SW 1271 (cell line): ENCODE measurements around the gene SOS1.
"Not testable (repeated sequence)": the region's sequence is repeated elsewhere in the genome, so short reads cannot be mapped to it uniquely, and the experiment has no call there.

Experiments used
- DNase-seq, 2 experiments: peaks; one replicate each; lab custom pipeline; 2025; lab: John Stamatoyannopoulos, UW

Gene SOS1

GRCh38 chr2:39138837-39139211, 18.0 kb upstream of the SOS1 start:
- no peak for DNase-seq

- not testable (repeated sequence) for DNase-seq
Measured at GRCh38 chr2:39138187-39138836, 17.5 kb upstream of the SOS1 start.

- DNase-seq = no peak
Measured at GRCh38 chr2:39136799-39137198, 15.9 kb upstream of the SOS1 start.

DNA sequence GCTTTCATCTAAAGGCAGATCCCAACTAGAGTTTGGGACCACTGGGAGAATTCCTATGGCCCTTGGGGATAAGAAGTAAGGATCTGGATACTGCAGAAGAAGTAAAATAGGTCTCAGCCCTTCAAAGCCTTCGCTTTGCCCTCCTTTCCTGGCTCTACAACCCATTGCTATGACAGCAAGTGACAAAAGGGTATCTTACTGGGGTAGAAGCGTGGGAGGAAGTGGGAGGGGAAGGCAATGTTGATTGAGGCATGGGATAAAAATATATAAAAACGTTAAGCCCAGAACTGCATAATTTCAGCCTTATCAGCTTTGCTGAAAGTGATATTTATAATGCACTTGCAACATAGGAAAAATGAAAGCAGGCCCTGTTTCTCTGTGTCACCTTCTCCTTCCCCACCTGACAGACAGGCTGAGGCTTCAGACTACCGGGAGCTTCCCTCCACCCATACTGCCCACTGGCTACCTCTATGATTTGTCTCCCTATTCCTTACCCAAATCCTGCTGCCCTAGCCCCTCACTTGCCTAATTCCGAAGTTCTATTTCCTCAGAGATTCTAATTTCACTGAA, 14.9 kb upstream of the SOS1 start:
- DNase-seq = no peak

- no peak for DNase-seq
Measured at GRCh38 chr2:39133215-39133851, 12.5 kb upstream of the SOS1 start.

- DNase-seq = no peak
Measured at GRCh38 chr2:39128919-39129391, 8.1 kb upstream of the SOS1 start.

GRCh38 chr2:39127973-39128372, 7.1 kb upstream of the SOS1 start:
- DNase-seq = no peak

GRCh38 chr2:39124746-39125057, 3.9 kb upstream of the SOS1 start:
- DNase-seq = no peak

DNA sequence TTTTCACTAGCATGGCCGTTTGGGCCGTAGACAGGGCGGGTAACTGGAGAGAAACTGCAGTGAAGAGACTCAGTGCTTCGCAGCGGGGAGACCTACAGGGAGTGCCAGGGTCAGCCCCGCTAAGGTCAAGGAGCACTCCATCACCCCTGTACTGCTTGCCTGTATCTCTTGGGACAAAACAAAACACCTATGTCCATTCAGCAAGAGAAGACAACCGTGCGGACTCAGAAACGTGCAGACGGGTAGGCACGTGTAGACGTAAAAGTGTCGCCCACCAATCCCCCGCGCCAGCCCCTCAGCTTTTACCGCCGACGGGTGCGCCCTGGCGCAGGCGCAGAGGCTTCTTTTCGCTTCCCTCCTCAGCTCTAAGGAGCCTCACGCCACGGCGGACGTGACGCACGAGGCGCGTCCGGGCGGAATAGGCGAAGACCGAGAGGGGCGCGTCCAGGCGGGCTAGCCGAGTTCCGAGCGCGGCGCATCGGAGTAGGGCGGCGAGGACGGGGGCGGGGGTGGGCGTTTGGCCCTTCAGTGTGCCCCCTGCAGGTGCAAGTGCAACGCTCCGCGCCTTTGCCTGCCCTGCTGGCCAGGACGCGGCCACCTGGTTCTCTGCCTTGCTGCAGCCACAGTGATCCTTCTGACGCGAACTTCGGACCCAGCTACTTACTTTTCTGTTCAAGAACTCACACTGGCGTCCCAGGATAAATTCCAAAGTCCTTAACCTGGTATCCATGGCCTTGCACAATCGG, 3.3 kb upstream of the SOS1 start:
- DNase-seq = peak; percentile 95 to 96

DNA sequence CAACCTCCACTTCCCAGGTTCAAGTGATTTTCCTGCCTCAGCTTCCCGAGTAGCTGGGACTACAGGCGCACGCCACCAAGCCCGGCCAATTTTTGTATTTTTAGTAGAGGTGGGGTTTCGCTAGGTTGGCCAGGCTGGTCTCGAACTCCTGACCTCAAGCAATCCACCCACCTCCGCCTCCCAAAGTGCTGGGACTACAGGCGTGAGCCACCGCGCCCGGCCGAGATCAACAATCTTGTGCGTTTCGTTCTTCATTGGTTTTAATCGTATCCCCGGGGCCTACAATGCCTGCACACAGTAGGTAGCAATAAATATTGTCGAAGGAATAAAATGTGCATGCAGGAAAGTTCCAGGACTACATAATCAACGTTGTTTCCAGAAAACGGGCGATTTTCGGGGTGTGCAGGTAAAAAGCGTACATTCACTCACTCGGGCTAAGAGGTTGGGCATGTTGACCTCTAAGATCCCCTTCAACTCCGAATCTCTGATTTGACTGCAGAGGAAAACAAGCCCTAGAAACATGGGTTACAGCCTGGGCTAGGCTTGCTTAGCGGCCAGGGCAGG, 2.7 kb upstream of the SOS1 start:
- DNase-seq = no peak

DNA sequence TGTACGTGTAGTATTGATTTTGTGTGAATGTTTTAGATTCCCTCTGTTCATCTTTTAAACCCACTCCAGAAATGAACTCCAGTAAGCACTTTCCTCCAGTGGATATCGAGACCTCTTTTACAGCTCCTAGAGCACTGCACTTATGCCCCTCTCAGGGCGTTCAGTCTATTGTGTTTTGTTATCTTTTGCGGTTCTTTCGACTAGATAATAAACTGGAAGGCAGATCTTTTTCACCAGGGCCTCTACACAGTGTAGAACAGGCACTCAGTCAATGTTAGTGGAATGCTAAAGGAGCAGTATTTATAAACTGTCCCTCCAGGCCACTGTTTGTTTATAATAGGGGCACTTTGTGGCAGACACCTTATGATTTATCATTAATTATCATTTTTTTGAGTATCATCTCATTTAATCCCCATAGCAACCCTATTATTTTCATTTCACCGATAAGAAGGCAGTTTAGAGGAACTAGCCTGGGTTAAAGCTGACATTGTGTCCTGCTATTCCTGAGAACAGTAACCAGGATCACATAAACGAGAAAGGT, 742 bp upstream of the SOS1 start:
- no peak for DNase-seq

DNA sequence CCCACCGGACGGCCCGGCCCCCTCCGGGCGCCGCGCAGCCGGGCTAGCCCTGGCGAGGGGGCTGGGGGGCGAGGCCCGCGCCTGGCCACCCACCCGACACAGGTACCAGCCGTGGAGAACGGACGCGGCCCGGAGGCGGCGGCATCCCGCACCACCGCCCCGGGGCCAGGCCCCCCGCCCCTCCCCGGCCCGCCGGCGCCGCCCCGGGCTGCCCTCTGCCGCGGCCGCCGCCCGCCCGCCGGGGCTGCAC, 405 bp downstream of the SOS1 start:
- DNase-seq = no peak

DNA sequence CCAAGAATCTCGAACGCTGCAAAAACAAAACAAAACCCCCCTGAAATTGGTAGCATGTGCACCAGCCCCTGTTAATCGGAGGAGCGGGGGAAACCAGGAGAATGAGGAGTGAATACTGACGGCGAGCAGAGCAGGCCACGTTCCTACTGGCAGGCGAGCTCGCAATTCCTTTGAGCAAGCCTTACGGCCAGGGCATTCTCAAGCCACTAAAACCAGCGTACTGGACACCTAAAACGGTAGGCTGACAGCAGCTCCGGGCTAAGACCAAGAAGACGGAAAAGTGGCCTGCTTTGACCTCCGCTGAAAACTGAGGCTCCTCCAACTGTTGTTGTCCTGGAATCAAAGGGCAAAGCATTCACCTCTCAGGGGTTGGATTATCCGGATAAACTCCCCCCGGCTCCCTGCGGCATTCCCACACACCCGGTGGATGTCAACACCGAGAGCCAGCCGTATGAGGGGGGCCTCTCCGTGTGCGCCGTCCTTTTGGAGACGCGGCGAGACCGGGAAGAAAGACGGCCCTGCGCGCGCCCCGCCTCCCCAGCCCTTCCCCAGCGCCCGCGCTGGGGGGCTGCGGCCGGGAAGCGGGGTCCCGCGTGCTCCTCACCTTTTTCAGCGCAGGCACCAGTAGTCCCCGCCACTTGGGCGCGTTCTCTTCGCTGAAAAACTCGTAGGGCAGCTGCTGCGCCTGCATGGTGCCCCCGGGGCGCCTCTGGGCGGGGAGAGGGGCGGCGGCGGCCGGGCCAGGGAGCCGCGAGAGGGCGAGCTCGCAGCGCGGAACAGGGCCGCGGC, 925 bp downstream of the SOS1 start:
- DNase-seq = peak in 1 of 2 experiments; percentile 65

DNA sequence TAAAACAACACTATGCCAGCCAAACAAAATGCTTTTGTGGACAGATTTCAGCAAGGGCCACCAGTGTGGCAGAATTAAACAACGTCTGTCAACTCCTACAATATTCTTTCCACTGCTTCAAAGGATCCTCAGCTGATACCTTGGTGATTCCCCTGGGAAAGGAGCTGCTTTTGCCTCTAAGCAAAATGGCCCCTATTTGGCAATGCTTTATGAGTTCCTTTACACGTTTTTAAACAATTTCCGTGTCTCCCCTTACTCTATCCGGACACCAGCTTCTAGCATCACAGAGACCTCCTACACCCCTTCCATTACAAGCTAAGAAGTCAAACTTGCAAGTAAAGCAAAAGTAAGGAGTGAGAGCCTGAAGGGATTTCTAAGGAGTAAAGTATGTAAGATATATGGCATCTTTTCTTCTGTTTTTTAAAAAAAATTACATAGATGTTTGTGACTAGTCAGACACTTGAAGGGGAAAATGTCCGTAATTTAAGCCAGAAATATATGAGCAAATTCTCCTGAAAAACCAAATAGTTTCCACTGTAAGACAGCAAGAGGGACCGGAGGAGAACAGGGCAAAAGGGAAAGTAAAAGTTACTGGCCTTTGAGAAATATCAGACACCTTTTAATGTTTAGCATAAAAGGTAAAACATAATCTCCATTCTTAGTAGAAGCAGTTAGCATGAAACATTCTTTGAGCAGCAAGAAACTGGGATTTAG, 1.9 kb downstream of the SOS1 start:
- DNase-seq = no peak

DNA sequence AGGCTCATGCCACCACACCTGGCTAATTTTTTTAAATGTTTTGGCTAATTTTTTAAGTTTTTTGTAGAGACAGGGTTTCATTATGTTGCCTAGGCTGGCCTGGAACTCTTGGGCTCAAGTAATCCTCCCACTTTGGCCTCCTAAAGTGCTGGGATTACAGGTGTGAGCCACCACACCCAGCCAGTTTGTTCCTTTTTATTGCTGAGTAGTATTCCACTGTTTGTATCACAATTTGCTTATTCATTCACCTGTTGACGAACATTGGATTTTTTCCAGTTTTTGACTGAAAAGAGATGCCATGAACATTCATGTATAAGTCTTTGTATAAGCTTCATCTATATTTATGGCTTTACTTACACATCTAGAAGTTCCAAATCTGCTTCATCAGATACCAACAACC, 5.3 kb downstream of the SOS1 start:
- DNase-seq = no peak

DNA sequence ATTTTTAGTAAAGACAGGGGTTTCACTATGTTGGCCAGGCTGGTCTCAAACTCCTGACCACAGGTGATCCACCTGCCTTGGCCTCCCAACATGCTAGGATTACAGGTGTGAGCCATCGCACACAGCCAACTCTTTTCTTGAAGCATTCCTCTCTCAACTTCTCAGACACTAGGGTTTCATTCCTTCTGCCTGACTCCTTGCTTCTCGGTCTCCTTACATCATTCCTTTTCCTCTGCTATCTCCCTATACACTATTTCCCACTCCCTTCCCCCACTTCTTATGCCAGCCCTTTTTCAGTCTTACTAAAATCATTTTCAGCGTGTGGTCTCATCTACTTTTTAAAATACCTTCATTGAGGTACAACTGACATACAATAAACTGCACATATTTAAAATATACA, 6.1 kb downstream of the SOS1 start:
- DNase-seq = no peak

DNA sequence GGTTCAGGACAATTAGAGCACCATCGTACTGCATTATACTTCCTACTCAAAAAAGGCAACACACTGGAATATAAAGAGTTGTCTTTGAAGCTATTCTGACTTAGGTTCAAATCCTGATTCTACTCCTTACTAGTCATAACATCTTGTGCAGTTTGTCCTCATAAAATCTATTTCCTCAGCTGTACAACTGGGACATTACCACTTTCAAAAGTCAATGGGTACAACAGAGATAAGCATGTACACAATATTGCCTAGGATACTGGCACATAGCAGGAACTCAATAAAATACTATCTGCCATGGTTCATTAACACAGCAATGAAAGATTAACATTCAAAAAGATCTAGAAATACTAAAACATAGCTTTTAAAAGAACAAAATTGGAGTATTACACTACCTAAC, 11.3 kb downstream of the SOS1 start:
- no peak for DNase-seq

- no peak for DNase-seq
Measured at GRCh38 chr2:39108377-39108776, 12.5 kb downstream of the SOS1 start.

DNA sequence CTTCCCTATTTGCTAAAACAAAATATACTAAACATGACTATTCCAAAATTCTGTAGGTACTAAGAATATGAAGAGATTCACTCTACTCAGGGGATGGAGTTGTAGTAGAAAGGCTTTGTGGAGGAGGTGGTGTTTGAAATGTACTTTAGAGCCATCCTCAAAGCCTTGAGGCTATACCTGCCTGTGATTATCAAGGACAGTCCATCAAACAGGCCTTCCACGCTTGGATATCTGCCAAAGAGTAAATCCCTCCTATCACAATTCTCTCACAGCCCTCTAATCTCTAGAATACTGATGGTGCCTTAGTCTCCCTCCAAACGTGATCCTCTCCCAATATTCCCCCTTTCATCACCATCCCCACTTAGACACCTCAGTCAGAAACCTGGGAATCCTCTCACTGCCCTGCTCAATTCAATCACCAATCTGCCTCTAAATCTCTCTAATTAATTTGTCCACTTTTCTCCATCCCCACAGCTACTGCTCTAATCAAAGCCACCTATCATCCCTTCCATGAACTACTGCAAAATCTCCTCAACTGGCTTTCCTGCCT, 13.1 kb downstream of the SOS1 start:
- no peak for DNase-seq

DNA sequence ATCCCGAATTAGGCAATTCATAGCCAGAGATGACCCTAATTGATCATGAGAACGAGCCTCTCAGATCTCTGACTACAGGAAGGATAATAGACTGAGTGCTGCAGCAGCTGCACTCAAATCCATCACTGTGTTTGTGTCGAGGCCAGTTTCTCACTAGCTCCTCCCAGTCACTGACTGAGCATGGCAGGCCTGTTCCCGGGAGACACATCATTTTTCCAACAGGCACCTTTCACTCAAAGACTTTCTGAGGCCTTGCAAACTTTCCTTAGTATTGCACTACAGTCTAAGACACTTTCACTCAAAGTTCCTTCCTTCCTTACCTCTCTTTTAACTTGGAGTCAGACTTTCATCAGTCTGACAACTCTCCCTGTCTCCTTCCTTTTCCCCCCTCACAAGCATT, 13.7 kb downstream of the SOS1 start:
- DNase-seq = no peak
